Measurements from ENCODE around the gene EDDM3A. TPM values are rescaled to one million over a fixed set of nuclear protein-coding genes. Genes with fewer than 3 reads are reported as not detected.
"Not testable (repeated sequence)": the region's sequence is repeated elsewhere in the genome, so short reads cannot be mapped to it uniquely, and the experiment has no call there.

EDDM3A gene
- polyA plus RNA-seq, 1 experiment: not detected

DNA sequence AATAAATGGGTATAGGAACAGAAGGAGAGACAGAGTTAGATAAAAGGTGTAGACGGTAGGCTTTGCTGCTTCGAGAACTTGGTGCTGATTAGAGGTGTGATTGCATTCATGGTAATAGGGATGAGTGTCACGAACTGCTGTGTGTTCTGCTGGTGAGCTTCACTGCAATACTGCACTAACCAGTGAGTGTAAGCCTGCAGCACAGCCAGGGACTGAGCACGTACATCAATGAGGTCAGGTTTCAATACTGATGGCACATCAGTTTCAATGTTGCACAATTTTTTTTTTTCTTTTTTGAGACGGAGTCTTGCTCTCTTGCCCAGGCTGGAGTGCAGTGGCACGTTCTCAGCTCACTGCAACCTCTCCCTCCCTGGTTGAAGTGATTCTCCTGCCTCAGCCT, 24.9 kb upstream of the EDDM3A start:
- TF ChIP-seq, protein P1, sequence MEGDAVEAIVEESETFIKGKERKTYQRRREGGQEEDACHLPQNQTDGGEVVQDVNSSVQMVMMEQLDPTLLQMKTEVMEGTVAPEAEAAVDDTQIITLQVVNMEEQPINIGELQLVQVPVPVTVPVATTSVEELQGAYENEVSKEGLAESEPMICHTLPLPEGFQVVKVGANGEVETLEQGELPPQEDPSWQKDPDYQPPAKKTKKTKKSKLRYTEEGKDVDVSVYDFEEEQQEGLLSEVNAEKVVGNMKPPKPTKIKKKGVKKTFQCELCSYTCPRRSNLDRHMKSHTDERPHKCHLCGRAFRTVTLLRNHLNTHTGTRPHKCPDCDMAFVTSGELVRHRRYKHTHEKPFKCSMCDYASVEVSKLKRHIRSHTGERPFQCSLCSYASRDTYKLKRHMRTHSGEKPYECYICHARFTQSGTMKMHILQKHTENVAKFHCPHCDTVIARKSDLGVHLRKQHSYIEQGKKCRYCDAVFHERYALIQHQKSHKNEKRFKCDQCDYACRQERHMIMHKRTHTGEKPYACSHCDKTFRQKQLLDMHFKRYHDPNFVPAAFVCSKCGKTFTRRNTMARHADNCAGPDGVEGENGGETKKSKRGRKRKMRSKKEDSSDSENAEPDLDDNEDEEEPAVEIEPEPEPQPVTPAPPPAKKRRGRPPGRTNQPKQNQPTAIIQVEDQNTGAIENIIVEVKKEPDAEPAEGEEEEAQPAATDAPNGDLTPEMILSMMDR (IDR thresholded peaks at IDR 0.05; ENCODE audit: low read depth, low read length): no peak
- Histone ChIP-seq H3K27ac (ENCODE audit: low read depth, low read length) (no peak overlapping the region), H3K9me3 (ENCODE audit: control insufficient read depth, insufficient read depth, low read length) (no peaks in the 10 kb centered on the region), H3K27me3 (ENCODE audit: control insufficient read depth, insufficient read depth, low read length) (peaks cover 15% of the 10 kb centered on the region), H3K4me3 (ENCODE audit: low read depth, low read length) (no peak overlapping the region)
- no peak for DNase-seq (ENCODE audit: low read depth, low spot score)
- ChIA-PET CTCF (no interaction called here), POLR2A (no interaction called here)

DNA sequence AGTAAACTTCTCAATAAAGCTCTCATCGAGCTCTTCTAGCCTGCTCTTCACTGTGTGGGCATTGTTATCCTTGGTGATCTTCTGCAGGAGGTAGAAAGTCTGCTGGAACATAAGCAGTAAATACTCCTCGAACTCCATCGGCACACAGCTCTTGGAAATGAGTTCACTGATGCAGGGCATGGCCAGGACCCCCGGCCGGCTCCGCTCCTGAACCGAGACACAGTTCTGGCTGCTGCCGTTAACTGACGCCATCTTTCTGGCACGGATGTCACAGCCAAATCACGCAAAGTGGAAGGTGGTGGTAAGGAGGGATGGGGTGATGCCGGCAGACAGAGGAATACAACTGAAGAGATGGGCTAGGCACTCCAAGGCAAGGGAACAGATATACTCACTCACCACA, 23.7 kb upstream of the EDDM3A start:
- CTCF ChIA-PET: no interaction called here

DNA sequence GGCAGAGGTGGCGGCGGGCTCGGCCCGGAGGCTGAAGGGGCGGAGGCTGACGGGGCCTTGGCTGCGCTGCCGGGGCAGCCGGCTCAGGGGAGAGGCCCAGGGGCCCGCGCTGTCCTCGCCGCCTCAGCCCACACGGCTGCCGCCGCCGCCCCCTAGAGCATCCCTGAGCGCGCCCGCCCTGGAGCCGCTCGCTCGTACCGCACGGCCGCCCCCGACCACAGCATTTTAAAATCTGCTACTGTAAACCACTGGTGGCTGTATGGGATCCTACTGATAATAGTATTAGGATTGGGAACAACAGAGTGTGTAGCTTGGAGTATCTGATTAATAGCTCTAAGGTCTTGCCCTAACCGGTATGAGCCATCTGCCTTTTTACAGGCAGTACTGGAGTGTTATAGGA, 22.2 kb upstream of the EDDM3A start:
- no peak for DNase-seq (ENCODE audit: low read depth, low spot score)
- POLR2A ChIA-PET: no interaction called here
- Histone ChIP-seq H3K9me3 (ENCODE audit: control insufficient read depth, insufficient read depth, low read length) (no peaks in the 10 kb centered on the region), H3K27ac (ENCODE audit: low read depth, low read length) (no peak overlapping the region), H3K27me3 (ENCODE audit: control insufficient read depth, insufficient read depth, low read length) (peaks cover 15% of the 10 kb centered on the region), H3K4me3 (ENCODE audit: low read depth, low read length) (no peak overlapping the region)
- TF ChIP-seq, protein P1 (IDR thresholded peaks at IDR 0.05; ENCODE audit: low read depth, low read length): no peak
- CTCF ChIA-PET: no interaction called here

More for the DNA sequence above, 23.7 kb upstream of the EDDM3A start:
- TF ChIP-seq, protein P1 (IDR thresholded peaks at IDR 0.05; ENCODE audit: low read depth, low read length): no peak
- no peak for DNase-seq (ENCODE audit: low read depth, low spot score)
- Histone ChIP-seq H3K9me3 (ENCODE audit: control insufficient read depth, insufficient read depth, low read length) (no peaks in the 10 kb centered on the region), H3K27me3 (ENCODE audit: control insufficient read depth, insufficient read depth, low read length) (peaks cover 15% of the 10 kb centered on the region), H3K4me3 (ENCODE audit: low read depth, low read length) (no peak overlapping the region), H3K27ac (ENCODE audit: low read depth, low read length) (no peak overlapping the region)
- POLR2A ChIA-PET: no interaction called here

DNA sequence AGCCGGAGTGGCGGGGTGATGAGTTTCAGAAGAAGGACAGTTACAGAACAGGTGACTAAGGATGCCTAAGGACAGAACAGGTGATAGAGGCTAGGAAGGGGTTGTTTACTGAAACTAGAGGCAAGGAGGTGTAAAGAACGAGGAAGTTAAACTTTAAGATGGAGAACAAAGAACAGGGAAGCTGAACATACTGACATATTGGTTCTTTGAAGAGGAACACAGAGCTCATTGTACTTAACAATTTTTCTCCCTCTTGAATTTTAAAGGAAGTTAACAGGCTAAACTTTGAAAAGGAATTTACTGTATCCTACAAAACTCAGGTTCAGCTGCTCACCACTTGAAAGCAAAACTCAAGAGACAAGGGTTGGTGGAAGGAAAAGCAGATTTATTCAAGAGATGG, 19.6 kb upstream of the EDDM3A start:
- POLR2A ChIA-PET; DNase-seq (ENCODE audit: low read depth, low spot score); CTCF ChIA-PET; H3K27ac ChIP-seq (ENCODE audit: low read depth, low read length); H3K4me3 ChIP-seq (ENCODE audit: low read depth, low read length); H3K9me3 ChIP-seq (ENCODE audit: control insufficient read depth, insufficient read depth, low read length): not testable (repeated sequence)
- peaks cover 15% of the 10 kb centered on the region for H3K27me3 ChIP-seq (ENCODE audit: control insufficient read depth, insufficient read depth, low read length)

DNA sequence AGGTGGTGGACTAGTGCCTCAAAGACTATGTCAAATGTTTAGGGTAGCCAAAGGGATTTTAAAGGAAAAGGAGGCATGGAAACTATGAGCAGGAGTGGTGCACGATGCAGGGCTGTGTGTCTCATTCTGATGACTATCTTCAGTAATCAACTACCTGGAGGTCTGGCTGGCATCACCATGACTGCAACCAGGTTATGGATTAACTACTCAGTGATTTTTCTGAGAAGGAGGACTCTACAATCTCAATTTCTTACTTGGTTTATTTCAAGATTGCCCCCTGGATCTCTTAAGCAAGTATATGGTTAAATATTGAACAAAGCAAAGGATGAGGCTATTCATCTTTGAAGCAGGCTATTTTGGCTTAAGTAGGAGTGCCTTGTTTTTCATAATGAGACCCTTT, 19.2 kb upstream of the EDDM3A start:
- Histone ChIP-seq H3K4me3 (ENCODE audit: low read depth, low read length) (no peak overlapping the region), H3K9me3 (ENCODE audit: control insufficient read depth, insufficient read depth, low read length) (no peaks in the 10 kb centered on the region), H3K27ac (ENCODE audit: low read depth, low read length) (no peak overlapping the region), H3K27me3 (ENCODE audit: control insufficient read depth, insufficient read depth, low read length) (peaks cover 15% of the 10 kb centered on the region)
- POLR2A ChIA-PET: no interaction called here
- TF ChIP-seq, protein P1 (IDR thresholded peaks at IDR 0.05; ENCODE audit: low read depth, low read length): no peak
- no peak for DNase-seq (ENCODE audit: low read depth, low spot score)
- CTCF ChIA-PET: no interaction called here

DNA sequence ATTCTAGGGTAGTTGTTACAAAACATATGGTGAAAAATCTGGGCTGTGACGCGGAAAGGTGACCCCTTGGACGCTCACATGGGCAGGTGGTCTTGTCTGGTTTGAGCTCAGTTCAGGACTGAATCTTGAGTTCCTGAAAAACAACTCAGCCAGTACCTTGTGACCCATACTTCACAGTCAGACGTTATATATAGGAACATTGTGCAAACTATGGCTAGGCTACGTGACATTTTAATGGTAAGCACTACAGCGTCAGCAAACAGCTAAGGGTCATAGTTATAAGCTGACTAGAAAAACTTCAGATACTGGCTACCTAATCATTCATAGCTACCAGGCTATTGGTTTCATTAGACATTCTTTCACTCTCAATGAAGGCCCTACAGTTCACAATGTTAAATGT, 14.8 kb upstream of the EDDM3A start:
- CTCF ChIA-PET: no interaction called here
- H3K9me3 ChIP-seq (ENCODE audit: control insufficient read depth, insufficient read depth, low read length): no peaks in the 10 kb centered on the region
- no peak overlapping the region for H3K4me3 ChIP-seq (ENCODE audit: low read depth, low read length)
- DNase-seq (ENCODE audit: low read depth, low spot score): no peak
- no peak overlapping the region for H3K27ac ChIP-seq (ENCODE audit: low read depth, low read length)
- TF ChIP-seq, protein P1 (IDR thresholded peaks at IDR 0.05; ENCODE audit: low read depth, low read length): no peak
- no peaks in the 10 kb centered on the region for H3K27me3 ChIP-seq (ENCODE audit: control insufficient read depth, insufficient read depth, low read length)
- POLR2A ChIA-PET: no interaction called here

All from AG04450 (cell line).